GM12874 (cell line): ENCODE results near the gene TTYH2.

ENCODE experiments used
- CTCF ChIP-seq: IDR thresholded peaks from 2 replicates; pipeline ENCODE4 v1.5.1; 2011; ENCODE audit warnings: low read depth, mild to moderate bottlenecking, control low read depth, low read length, moderate library complexity; ENCODE audit not compliant: insufficient read depth

Gene TTYH2

GRCh38 chr17:74217888-74218287, 4.5 kb downstream of the TTYH2 start:
- TF ChIP-seq CTCF = no peak

- no peak for TF ChIP-seq CTCF
Observed at GRCh38 chr17:74218436-74218835, 5.1 kb downstream of the TTYH2 start.

DNA sequence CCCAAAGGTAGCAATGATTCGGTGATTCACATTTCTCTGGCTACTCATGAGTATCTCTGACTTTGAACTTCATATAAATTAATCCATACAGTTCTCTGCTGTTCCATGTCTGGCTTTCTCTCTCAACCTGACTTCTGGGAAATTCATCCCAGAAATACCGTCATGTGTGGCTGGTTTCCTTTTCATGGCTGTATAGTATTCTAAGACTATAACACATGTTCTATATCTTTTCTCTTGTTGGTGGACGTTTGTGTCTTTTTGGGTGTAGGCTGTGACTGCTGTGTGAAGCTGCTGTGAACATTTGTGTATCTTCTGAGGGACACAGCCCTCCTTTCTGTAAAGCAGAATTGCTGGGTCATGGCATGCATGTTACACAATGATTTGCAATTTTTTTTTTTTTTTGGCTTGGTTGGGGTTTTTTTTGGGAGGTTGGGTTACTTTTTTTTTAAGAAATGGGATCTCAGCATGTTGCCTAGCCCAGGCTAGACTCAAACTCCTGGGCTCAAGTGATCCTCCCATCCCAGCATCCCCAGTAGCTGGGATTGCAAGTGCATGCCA, 6.3 kb downstream of the TTYH2 start:
- TF ChIP-seq CTCF = no peak

DNA sequence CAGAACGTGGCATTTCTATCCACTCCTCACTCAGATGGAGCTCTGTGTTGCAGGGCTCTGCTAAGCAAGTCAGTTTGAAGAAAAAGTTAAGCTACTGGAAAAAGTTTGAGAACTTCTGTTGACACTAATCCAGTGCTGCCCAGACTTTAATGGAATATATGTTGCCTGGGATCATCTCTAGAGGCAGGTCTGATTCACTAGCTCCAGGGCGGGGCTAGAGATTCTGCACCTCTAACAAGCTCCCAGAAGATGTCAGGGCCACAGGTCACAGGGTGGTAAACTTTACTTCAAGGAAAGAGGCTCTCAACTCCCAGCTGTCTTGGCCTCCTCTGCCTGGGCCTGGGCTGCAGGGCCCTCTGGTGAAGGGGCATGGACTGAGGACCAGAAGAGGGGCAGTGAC, 6.8 kb downstream of the TTYH2 start:
- TF ChIP-seq CTCF = no peak

GRCh38 chr17:74220946-74221818, 7.8 kb downstream of the TTYH2 start:
- no peak for TF ChIP-seq CTCF

DNA sequence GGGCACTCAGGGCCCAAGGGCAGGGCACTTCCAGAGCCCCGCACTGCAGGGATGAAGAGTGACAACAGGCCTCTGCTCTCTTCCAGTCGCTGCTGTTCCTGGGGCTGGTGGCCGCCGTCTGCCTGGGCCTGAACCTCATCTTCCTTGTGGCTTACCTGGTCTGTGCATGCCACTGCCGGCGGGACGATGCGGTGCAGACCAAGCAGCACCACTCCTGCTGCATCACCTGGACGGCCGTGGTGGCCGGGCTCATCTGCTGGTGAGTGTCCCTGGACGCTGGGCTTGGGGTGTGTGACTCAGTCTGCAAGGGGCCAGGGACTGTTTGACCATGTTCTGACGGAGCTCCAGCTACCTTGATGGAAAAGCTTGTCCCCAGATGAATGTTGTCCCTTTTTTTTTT, 9.0 kb downstream of the TTYH2 start:
- TF ChIP-seq CTCF = no peak

- no peak for TF ChIP-seq CTCF
Observed at GRCh38 chr17:74223901-74224300, 10.5 kb downstream of the TTYH2 start.
